Subcutaneous adipose tissue (tissue), 4 donors: ENCODE results near the gene TCF25. TPM values are rescaled to one million over a fixed set of nuclear protein-coding genes. Genes with fewer than 3 reads are reported as not detected.

ENCODE experiments used
- CTCF ChIP-seq: fragments of 450-650 bp; IDR thresholded peaks from one replicate; pipeline ENCODE4 v1.5.1; 2016; ENCODE audit warnings: low read depth, mild to moderate bottlenecking, control low read depth, antibody characterized with exemption, moderate library complexity
- total RNA-seq, 4 donors: library from RNA; depleted of rRNA; stranded (reverse); fragments of >200 nt; gene quantifications; one replicate each; pipeline ENCODE4 v1.1.0, GENCODE V29; 2016

The TCF25 gene
- total RNA-seq, 4 donors from 2014 or later: 147 to 240 (median 148) TPM

GRCh38 chr16:89855986-89856385, 17.4 kb upstream of the TCF25 start:
- TF ChIP-seq CTCF: no peak

GRCh38 chr16:89858973-89859614, 14.3 kb upstream of the TCF25 start:
- no peak for TF ChIP-seq CTCF

- TF ChIP-seq CTCF: no peak
Measured at GRCh38 chr16:89859615-89860007, 13.8 kb upstream of the TCF25 start.

- no peak for TF ChIP-seq CTCF
Measured at GRCh38 chr16:89860747-89861304, 12.6 kb upstream of the TCF25 start.

GRCh38 chr16:89861648-89862047, 11.7 kb upstream of the TCF25 start:
- TF ChIP-seq CTCF: no peak

- no peak for TF ChIP-seq CTCF
Measured at GRCh38 chr16:89862732-89863131, 10.7 kb upstream of the TCF25 start.

- no peak for TF ChIP-seq CTCF
Measured at GRCh38 chr16:89863741-89864526, 9.5 kb upstream of the TCF25 start.
